HG03095 (cell line): ENCODE data around the gene IQCH.

ENCODE experiments used
- ATAC-seq: cut with Tn5 transposase; IDR thresholded peaks from one replicate; pipeline ENCODE4 v1.9.1; 2021; ENCODE audit warnings: moderate library complexity; ENCODE audit not compliant: unreplicated experiment

IQCH gene

DNA sequence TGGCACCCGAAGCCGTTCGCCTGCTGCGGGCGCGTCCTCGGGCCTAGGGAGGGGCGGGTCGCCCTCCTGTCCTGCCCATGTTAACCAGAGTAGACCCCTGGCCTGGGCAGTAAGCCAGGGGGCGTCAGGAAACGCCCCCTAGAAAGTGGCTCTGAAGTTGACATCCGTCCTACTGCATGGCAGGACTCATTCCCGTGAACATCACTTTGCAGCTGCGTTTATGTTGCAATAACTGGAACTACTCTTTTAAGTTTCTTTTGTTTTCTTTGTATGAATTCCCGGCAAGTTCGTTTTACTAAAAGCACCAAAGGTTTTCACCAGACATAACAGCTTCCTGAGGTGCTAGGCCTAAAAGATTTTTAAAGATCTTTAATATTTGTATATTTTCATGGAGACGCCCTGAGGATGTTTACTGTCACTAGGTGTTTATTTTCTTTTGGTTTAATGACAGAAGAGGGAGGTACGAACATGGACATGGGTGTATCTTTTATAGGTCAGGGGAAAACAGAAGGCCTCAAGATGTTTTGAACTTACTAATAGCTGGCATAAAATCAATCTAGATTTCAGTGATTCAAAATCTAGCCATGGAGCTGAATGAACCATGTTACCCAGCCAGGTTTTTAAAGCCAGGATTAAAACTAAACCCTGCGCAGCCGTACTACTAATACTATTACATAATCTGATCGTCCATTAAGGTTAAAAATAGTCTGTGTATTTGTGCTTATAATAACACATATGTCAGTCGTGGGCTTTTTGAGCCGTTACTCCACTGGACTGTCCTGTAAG lies 267.4 kb downstream of the IQCH start:
- ATAC-seq: peak; percentile 25

DNA sequence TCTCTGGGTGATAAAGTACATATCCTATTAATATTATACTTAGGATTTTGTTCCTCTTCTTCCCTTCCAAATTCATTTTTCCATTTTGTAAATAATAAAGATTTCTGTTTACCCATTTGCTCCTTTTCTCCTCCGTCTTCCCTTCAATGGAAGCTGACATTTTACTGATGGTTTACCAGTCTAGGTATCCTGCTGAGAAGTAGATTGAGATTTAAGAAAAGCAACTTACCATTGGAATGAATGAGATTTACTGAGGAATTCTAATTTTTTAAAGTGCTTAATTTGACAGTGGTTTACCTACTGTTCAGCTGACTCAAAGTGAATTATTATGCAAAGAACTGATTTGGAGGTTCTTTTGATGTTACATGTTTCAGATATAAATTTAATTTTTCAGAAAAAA lies 268.7 kb downstream of the IQCH start:
- ATAC-seq: no peak

DNA sequence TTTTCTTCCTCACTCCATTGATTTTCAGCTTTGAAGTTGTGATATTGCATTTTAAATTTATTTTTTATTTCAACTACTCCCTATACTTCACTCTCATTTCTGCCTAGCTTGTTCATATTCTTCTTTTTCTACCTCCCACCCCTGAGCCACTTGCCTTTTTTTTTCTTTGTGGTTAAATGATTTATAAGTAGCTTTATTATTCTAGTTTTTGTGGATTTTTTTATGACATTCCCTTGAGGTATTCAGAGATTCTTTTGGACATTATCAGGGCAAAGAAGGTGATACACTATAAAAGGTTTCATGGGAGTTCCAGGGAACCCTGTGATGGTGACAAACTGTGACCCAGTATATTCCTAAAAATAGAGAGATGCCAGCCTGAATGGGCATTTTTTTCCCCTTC lies 269.6 kb downstream of the IQCH start:
- no peak for ATAC-seq

DNA sequence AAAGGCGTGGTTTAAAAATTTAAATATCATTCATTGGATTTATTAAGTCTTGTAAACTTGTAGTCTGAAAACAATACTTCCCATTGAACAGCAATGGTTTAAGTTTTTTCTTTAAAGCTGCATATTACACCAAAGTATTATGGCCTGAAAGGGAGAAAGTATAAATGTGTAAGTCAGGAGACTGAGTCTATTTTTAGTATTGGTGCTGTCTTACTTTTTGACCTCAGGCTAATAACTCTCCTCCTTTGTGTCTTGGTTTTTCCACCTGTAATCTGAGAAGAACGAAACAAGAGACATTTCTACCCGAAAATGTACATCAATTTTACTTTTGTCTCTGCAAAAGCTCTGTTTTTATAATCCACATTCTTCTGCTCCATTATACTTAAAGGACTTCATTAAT lies 273.9 kb downstream of the IQCH start:
- ATAC-seq: no peak

DNA sequence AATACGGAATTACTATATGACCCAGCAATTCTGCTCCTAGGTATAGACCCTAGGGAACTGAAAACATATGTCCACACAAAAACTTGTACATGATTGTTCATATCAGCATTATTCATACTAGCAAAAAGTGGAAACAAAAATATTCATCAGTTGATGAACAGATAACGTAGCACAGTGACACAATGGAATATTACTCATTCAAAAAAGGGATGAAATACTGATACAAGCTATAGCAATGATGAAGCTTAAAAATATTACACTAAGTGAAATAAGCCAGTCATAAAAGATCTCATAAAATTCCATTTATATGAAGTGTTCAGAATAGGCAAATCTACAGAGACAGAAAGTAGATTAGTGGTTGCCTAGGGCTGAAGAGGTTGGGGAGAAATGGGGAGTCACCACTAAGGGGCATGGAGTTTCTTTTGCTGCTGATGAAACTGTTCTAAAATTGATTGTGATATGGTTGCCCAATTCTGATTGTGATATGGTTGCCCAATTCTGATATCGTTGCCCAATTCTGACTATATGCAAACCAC lies 276.9 kb downstream of the IQCH start:
- no peak for ATAC-seq

DNA sequence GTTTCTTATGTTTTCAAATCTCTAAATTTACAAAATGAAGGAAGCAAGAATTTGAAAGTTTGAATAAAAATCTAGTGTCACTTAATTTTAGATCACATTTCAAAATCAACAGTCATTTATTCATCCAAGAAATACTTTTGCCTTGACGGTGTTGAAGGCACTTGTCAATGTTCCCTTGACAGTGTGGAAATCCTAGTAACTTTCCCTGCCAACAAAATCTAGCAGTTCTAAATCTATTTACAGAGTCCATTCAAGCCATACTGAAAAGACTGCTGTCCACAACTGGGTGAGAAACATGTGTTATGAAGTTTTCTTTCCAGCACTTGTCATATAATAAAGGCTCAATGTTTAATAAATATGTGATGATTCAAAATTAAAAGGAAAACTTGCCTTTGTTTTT lies 279.3 kb downstream of the IQCH start:
- no peak for ATAC-seq

DNA sequence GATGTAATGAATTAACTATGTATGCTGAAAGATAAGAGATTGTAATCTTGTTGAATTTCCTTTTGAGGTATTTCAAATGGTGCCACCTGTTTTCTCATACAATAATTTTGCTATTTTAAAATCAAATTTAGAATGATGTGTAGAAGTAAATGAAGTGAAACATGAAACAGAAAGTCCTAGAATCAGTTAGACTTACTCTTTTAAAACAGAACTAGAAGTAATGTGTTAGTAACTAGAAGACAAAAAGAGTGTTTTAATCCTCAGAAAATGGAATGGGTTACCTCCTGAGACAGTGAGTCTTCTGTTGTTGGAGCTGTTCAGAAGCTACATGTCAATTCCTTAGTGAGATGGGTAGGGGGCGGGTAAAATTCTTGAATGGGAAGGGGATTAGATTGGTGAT lies 279.8 kb downstream of the IQCH start:
- ATAC-seq: no peak

DNA sequence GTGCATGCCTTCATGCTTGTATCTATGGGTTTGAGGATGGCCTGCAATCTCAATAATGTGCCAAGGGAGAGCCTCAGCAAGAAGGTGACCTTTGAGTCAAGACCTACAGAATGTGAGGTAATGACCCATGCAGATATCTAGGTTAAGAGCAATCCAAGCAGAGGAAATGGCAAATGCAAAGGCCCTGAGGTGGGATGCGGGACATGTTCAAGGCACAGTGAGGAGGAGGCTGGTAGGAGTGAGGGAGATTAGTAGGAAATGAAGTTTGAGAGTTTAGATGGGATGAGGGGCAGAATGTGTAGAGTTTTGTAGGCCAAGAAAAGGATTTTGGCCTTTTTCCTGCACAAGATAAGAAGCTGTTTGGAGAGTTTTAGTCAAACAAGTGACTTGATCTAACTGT lies 283.2 kb downstream of the IQCH start:
- no peak for ATAC-seq

DNA sequence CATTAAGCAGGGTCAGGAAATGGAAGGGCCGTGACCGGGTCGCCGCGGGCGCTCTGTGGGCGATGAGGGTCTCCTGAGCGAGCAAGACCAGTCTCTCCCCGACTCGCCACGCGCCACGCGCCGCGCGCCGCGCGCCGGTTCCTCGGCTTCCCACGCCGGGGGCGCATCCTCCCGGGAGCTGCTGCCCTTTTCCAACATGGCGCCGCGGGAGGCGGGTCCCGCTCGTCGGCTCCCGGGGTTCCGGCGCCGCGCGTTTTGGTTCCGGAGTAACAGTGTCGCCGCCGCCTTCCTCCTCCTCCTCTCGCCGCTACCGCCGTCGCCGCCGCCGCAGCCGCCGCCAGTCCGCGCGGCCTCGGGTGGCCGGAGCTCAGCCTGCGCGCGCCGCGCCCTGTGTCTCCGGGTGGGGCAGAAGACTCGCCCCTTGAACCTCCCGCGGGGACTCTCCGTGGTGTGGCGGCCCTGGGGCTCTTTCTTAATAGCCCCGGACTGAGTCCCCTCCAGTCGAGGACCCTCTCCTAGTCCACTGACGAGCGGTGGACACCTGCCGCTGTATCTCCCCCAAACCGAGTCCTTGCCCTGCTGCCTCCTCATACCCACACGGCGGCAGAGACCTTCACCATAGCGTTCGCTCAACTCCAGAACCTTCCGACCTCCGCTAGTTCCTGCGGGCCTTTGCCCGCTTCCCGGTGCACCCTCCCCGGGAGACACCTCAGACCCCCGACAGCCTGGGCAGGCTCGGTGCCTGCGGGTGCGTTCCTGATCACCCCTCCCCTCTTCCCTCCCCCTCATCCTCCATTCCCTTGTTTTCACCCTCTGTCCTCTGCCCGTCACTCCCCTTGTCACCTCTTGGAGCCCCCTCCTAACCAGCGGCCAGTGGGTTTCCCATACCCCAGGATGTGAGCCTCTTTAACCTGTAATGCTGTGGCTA lies 288.1 kb downstream of the IQCH start, which contains the start of gene MAP2K5:
Gene MAP2K5 (plus strand): TSS at position 284 of the 928 bp plus-strand sequence. CDS start 633 bp downstream, at position 917.
- no peak for ATAC-seq

DNA sequence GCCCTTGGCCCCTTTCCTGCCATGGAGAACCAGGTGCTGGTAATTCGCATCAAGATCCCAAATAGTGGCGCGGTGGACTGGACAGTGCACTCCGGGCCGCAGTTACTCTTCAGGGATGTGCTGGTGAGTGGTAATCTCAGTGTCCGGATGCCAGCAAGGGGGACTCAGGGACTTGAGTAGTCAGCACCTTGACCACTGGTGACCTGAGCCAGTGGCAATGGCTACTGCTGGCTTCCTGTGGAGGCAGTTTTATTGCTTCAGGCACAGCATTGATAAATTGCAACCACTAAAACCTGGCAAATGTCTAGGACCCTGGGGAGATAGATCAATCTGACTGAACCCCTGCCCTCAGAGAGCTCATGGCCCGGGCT lies 288.7 kb downstream of the IQCH start:
- ATAC-seq: no peak

DNA sequence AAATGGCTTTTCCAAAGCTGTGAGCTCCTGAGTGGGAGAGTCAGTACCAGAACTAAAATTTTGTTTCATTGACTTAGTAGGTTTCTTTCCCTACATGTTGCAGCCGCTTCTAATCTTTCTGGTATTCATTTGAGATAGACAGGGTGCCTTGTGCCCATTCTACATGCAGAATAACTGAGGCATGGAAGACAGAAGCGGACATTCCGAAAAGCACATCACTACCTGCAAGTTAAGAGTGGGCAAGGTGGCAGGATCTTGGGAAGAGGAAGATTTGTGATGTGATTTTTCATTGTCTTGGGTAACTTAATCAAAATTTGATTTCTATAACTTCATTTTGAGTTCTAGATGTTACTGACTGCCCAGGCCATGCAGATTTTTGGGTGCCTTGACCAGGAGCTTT lies 289.9 kb downstream of the IQCH start:
- no peak for ATAC-seq

DNA sequence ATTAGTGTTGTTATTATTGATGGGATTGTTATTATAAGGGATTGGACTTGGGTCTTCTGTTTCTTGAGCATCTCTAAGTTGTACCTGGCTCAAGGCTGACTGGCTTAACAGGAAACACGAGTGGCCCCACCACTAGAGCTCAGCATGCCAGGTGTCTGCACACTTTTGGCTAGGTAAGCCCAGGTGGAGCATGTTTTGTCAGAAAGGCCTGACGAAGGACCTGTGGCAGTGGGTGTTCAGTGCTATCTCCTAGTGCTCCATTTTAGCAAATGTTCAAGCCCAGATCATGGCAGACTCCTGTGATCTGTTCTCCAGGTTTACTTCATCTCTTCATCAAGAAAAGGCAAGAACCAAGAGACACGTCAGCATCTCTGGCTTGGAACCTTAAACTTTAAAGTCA lies 291.3 kb downstream of the IQCH start:
- no peak for ATAC-seq

DNA sequence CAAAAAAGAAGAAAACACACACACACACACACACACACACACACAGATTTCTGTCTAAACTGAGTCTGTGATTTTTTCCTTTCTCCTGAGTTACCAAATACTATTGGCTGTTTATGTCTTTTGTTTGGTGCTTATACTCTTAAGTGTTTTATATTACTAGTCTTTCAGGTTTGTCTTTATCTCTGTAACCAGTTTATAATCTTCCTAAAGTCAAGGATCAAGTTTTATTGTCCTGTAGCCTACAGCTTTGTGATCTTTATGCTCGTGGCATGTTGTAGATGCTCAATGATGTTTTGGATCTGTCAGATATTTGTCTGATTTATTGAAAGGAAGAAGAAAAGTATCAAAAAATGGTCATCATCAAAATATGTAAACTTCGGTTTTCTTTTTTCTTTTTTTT lies 292.5 kb downstream of the IQCH start:
- ATAC-seq: no peak

DNA sequence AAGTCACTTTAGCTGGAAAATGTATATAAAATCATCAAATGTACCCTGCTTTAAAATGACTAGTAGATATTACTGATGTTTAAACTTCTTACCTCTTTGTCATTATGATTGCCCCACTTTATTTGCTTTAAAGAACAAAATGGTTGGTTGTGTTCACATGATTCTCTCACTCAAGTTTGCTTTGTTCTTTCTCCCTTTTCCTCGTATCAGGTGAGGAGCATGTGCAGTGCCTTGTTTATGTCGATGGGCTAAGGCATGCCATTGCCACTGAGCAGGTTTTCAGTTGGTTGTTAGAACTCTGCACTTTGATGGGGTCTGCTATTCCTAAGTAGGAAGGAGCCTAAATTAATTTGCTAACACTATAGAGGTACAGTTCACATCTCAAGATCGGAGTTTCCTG lies 293.2 kb downstream of the IQCH start:
- ATAC-seq: no peak

DNA sequence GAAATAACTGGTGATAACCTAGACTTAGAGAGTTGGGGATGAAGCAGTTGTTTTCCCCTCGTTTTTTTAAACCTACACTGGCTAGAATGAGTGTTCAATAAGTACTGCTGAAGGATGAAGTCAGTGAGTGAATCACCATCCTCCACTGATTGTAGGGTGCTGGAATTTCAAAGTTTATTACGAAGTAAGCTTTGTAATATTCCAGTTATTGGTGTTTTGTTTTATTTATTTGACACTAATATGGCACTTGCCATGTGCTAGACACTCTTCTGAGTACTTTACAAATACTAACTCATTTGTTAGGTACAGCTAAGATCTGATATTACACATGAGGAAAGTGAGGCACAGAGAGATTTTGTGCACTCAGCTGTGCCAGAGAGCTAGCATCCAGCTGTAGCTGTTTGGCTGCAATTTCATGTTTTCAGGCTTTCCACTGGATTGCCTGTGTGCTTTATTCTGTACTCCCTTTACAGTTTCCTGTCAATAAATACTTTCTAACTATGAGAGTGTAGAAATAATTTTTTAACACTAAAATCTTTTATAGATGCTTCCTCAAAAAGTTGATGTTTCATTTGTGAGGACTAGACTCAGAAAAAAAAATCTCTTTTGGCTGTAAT lies 293.8 kb downstream of the IQCH start:
- no peak for ATAC-seq

DNA sequence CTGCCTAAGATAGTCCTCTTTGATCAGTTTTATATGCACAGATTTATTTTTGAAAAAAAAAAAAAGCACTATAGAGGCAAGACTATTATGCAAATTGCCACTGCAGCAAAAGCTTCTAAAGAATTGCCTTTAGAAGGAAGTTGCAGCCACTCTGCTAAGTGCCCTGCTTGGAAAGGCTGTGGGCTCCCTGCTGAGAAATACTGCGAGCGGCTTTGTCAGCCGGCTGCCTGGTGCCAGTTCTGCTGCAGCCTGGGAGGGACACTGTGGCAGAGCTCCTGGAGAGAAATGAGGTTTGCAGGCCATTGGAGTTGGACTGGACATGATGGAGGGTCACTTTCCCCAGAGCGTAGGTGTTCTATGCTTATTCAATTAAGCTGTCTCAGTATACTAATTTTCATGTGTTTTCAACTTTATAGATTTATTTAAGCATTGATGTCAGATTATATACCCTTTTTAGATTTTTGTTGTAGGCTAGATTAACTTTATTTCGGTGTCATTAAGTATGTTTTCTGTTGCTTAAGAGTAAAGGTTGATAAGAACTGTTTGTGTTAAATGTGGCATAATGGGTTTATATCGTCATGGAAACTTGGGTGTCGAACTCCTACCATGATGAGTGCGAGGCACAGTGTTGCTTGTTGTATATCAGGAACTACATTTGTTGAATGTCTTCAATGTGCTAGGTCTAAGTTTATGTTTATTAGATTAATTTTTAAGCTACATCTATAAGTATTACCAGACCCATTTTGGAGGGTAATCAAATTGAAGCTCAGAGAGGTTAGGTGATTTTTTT lies 294.5 kb downstream of the IQCH start:
- ATAC-seq: no peak

DNA sequence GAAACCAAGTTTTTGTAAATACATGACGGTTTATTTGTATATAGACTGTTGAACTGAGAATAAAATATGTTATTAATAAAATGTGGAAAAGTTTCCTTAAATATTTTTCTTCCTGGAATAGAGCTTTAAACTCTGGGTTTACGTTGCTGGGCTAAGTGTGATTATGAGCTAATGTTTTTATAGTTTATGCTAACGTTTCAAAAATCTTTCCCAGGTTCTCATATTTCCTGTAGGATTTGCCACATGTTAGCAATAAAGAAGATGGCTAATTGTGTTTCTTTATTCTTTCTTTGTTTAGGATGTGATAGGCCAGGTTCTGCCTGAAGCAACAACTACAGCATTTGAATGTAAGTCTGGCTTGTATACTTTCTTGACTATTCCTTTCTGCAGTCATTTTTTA lies 295.1 kb downstream of the IQCH start:
- no peak for ATAC-seq

DNA sequence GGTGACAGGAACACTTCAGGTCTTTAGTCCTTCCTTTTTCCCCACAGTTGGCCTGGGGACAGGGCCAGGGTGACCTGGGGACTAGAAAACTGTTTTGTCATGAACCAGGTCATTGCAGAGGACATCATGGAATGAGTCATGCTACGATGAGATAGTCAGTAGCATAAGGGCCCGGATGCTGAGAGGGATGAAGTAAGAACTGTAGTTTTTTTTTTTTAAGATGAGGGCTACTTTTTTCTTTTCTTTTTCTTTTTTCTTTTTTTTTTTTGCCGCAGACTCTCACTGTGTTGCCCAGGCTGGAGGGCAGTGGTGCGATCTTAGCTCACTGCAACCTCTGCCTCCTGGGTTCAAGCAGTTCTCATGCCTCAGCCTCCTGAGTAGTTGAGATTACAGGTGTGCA lies 295.9 kb downstream of the IQCH start:
- no peak for ATAC-seq

DNA sequence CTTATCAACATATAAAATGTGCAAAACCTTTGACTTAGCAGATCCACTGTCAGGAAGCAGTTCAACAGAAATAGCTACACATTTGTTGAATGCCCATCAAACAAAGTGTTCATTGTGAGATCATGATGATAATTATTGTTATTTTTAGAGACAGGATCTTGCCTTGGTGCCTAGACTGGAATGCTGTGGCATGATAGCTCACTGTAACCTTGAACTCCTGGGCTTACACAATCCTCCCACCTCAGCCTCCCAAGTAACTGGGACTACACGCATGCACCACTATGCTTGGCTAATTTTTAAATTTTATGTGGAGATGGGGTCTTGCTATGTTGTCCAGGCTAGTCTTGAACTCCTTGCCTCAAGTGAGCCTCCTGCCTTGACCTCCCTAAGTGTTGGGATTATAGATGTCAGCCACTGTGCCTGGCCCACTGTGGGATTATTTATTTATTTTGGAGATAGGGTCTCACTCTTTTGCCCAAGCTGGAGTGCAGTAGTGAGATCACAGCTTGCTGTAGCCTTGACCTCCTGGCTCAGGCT lies 296.7 kb downstream of the IQCH start:
- ATAC-seq: no peak
